GM21619 (cell line): Measurements from ENCODE around the gene PLCD1.

Experiments
- ATAC-seq: cut with Tn5 transposase; IDR thresholded peaks from one replicate; pipeline ENCODE4 v1.9.1; 2021; ENCODE audit not compliant: unreplicated experiment

The PLCD1 gene

GRCh38 chr3:37968813-37969595 is 60.4 kb downstream of the PLCD1 start:
- no peak for ATAC-seq

- ATAC-seq = no peak
Observed at GRCh38 chr3:37968199-37968598, 61.2 kb downstream of the PLCD1 start.

- peak; percentile 78 for ATAC-seq
Observed at GRCh38 chr3:37967260-37967881, 62.1 kb downstream of the PLCD1 start.

GRCh38 chr3:37964716-37965115 is 64.7 kb downstream of the PLCD1 start:
- ATAC-seq = no peak

GRCh38 chr3:37964146-37964545 is 65.3 kb downstream of the PLCD1 start:
- ATAC-seq = no peak

- no peak for ATAC-seq
Observed at GRCh38 chr3:37963635-37964034, 65.8 kb downstream of the PLCD1 start.

GRCh38 chr3:37963016-37963415 is 66.4 kb downstream of the PLCD1 start:
- no peak for ATAC-seq

- no peak for ATAC-seq
Observed at GRCh38 chr3:37961622-37962431, 67.6 kb downstream of the PLCD1 start.

GRCh38 chr3:37957539-37957936 is 71.9 kb downstream of the PLCD1 start:
- no peak for ATAC-seq
